ENCODE measurements around the gene PTPRD. TPM values are rescaled to one million over a fixed set of nuclear protein-coding genes. Genes with fewer than 3 reads are reported as not detected.

PTPRD gene
- total and polyA plus RNA-seq, 2 experiments from 2014 or later = 11.5 to 58.0 TPM

- DNase-seq (ENCODE audit: low spot score) (peak; percentile 30), ATAC-seq (no peak; the same call in 2 of the 3 replicates)
- Mint-ChIP-seq H3K4me1 (peaks cover 2% of the 10 kb centered on the region; the same call in 2 of the 3 replicates), H3K36me3 (ENCODE audit: low read depth) (no peaks in the 10 kb centered on the region), H3K9me3 (no peaks in the 10 kb centered on the region), H3K27me3 (ENCODE audit: insufficient read depth, low read depth, poor library complexity) (no peaks in the 10 kb centered on the region), H3K4me3 (no peak overlapping the region), H3K27ac (no peak overlapping the region)
- Histone ChIP-seq H3F3A (replicated peaks; ENCODE audit: low read depth) (no peaks in the 10 kb centered on the region), H3K4me1 (ENCODE audit: insufficient read depth) (no peaks in the 10 kb centered on the region; the same call in 1 of the 2 replicates), H2AFZ (peak overlapping the region; percentile 9; the same call in 1 of the 2 replicates), H3K27me3 (ENCODE audit: insufficient read depth) (no peaks in the 10 kb centered on the region), H3K79me2 (replicated peaks; ENCODE audit: insufficient read depth) (no peaks in the 10 kb centered on the region), H3K4me3 (no peak overlapping the region), H3K9me2 (ENCODE audit: insufficient read depth) (0 out of 2 replicates have a peak, but pooled peaks cover 4% of the 10 kb centered on the region), H3K36me3 (ENCODE audit: insufficient read depth) (no peaks in the 10 kb centered on the region), H4K20me1 (replicated peaks; ENCODE audit: insufficient read depth) (no peaks in the 10 kb centered on the region), H3K4me2 (no peak overlapping the region), H3K27ac (ENCODE audit: low read depth) (no peak overlapping the region)
- TF ChIP-seq EZH2 (IDR thresholded peaks at IDR 0.05; ENCODE audit: low read depth, unreplicated experiment) = no peak
- TF ChIP-seq ZNF331 (CRISPR knock-in tag; IDR thresholded peaks at IDR 0.05; ENCODE audit: low read depth) = no peak
- TF ChIP-seq EZH2phosphoT487 (IDR thresholded peaks at IDR 0.05; ENCODE audit: unreplicated experiment) = no peak
- no peak for TF ChIP-seq JUNB (IDR thresholded peaks at IDR 0.05; ENCODE audit: unreplicated experiment)
- TF ChIP-seq CTCF (conservative IDR thresholded peaks at IDR 0.05; ENCODE audit: low read depth in 2 of 2) = no peak
- no peak for TF ChIP-seq POLR2AphosphoS5 (IDR thresholded peaks at IDR 0.05; ENCODE audit: low read depth)
- TF ChIP-seq REST (IDR thresholded peaks at IDR 0.05; ENCODE audit: unreplicated experiment) = no peak
- no peak for TF ChIP-seq CREB1 (CRISPR knock-in tag; IDR thresholded peaks at IDR 0.05; ENCODE audit: low read depth)
- TF ChIP-seq NANOG (IDR thresholded peaks at IDR 0.05; ENCODE audit: borderline replicate concordance) = no peak
- no peak for TF ChIP-seq ETS1 (IDR thresholded peaks at IDR 0.05)
- no peak for TF ChIP-seq ZNF114 (CRISPR knock-in tag; IDR thresholded peaks at IDR 0.05)
- TF ChIP-seq ZNF462 (CRISPR knock-in tag; IDR thresholded peaks at IDR 0.05) = no peak
Observed at GRCh38 chr9:10633785-10634184, 21.0 kb upstream of the PTPRD start.
